Esophagus squamous epithelium (tissue), 4 donors: ENCODE results near the gene PALD1.

Experiments
- CTCF ChIP-seq, 6 experiments: fragments of 450-650 bp in 4 of 6; fragments of 200-600 bp in 2 of 6; sonication (generic) in 2 of 6; IDR thresholded peaks; one replicate each; pipeline ENCODE4 v1.5.1; 2016 to 2019; ENCODE audit warnings: antibody characterized with exemption in 6 of 6, mild to moderate bottlenecking in 4 of 6, moderate library complexity in 4 of 6
- POLR2A ChIP-seq, 4 donors: fragments of 450-650 bp; IDR thresholded peaks; one replicate each; pipeline ENCODE4 v1.6.1; 2017; ENCODE audit warnings: antibody characterized with exemption in 4 of 4, mild to moderate bottlenecking in 4 of 4, moderate library complexity in 3 of 4

- TF ChIP-seq POLR2A (IDR thresholded peaks at IDR 0.05) (no peak), CTCF (IDR thresholded peaks at IDR 0.05) (no peak)
Observed at GRCh38 chr10:70500812-70501301, 22.3 kb downstream of the PALD1 start.
